Measurements from ENCODE around the gene ABCB11.

DNA sequence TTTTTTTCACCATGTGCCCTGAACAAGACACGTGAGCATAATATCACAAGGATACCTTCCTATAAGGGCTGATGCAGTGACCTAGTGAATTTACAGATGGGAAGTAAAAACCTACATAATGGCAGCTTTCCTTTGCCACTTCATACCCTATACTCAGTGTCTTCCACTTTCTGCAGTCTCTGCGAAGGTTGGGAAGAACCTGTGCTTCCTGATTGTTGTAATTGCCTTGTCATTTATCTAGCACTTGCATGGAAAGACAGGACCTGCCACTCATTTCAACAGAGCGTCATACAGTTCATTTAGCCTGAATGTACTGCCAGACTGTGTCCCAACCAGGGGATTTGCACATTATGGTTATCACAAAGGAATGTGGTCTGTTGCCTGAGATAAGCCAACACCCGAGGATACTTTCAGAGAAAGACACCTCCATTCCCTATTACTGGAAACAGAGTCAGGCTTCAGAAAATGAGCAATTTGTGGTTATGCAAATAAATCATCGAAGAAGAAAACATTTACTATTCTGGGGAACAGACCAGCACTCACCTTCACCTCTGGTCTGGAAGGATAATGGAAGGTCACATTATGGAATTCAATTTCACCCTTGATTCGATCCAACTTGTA lies 55.0 kb downstream of the ABCB11 start:
- TF ChIP-seq, protein P1, sequence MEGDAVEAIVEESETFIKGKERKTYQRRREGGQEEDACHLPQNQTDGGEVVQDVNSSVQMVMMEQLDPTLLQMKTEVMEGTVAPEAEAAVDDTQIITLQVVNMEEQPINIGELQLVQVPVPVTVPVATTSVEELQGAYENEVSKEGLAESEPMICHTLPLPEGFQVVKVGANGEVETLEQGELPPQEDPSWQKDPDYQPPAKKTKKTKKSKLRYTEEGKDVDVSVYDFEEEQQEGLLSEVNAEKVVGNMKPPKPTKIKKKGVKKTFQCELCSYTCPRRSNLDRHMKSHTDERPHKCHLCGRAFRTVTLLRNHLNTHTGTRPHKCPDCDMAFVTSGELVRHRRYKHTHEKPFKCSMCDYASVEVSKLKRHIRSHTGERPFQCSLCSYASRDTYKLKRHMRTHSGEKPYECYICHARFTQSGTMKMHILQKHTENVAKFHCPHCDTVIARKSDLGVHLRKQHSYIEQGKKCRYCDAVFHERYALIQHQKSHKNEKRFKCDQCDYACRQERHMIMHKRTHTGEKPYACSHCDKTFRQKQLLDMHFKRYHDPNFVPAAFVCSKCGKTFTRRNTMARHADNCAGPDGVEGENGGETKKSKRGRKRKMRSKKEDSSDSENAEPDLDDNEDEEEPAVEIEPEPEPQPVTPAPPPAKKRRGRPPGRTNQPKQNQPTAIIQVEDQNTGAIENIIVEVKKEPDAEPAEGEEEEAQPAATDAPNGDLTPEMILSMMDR (IDR thresholded peaks at IDR 0.05 in 4 of 5, conservative IDR thresholded peaks at IDR 0.05 in 1 of 5), result no peak
- TF ChIP-seq POLR2A (IDR thresholded peaks at IDR 0.05), result no peak

Data from gastrocnemius medialis (tissue), 4 donors.